Left lung (tissue), 10 donors: Measurements from ENCODE around the gene ASPHD2. TPM values are rescaled to one million over a fixed set of nuclear protein-coding genes. Genes with fewer than 3 reads are reported as not detected.

Experiments used
- ATAC-seq: fragments of 200-7000 bp; cut with Tn5 transposase; one replicate; pipeline ENCODE4 v1.9.1; 2020; ENCODE audit warnings: moderate library complexity
- DNase-seq, 4 donors: peaks; one replicate each; pipeline ENCODE4 v3.0.0-alpha.2; 2013 to 2020
- H3K27ac ChIP-seq, 2 donors: fragments of 200-600 bp; sonication (generic) in 1 of 2; one replicate each; pipeline versions ENCODE4 v1.5.0 to v1.8.0; 2020 to 2021
- H3K27me3 ChIP-seq, 2 donors: fragments of 200-600 bp; sonication (generic) in 1 of 2; one replicate each; pipeline versions ENCODE4 v1.5.0 to v1.8.0; 2020 to 2021
- H3K36me3 ChIP-seq, 2 donors: fragments of 200-600 bp; sonication (generic) in 1 of 2; one replicate each; pipeline versions ENCODE4 v1.5.0 to v1.8.0; 2020 to 2021
- H3K4me1 ChIP-seq, 2 donors: fragments of 200-600 bp; one replicate each; pipeline ENCODE4 v1.8.0; 2021
- H3K4me3 ChIP-seq, 2 donors: fragments of 200-600 bp; sonication (generic) in 1 of 2; one replicate each; pipeline versions ENCODE4 v1.5.0 to v1.8.0; 2020 to 2021; ENCODE audit warnings: mild to moderate bottlenecking in 1 of 2
- H3K9me3 ChIP-seq, 2 donors: fragments of 200-600 bp; sonication (generic) in 1 of 2; one replicate each; pipeline versions ENCODE4 v1.5.0 to v1.8.0; 2020 to 2021
- CTCF ChIP-seq, 2 donors: fragments of 200-600 bp; sonication (generic) in 1 of 2; IDR thresholded peaks; one replicate each; pipeline versions ENCODE4 v1.5.0 to v1.8.0; 2021; ENCODE audit warnings: antibody characterized with exemption in 2 of 2
- intact Hi-C, 2 donors: fragments of 100-400 bp; cut with DNase I; formaldehyde crosslinking; loops; one replicate each; pipeline versions ENCODE4 v1.11.2 to v1.14.2; 2022
- polyA plus RNA-seq, 6 donors: library from polyadenylated mRNA; unstranded; fragments of 120-200 nt; gene quantifications; one replicate each; pipeline ENCODE4 v1.2.1, GENCODE V29; 2013; ENCODE audit not compliant: insufficient read length in 6 of 6
- total RNA-seq, 2 donors: library from RNA; stranded (reverse); fragmentation: NEBNext Ultra II Directional; extraction: Animal tissue kit (Norgen Biotek cat#: 25700); gene quantifications; one replicate each; pipeline ENCODE4 v1.2.1, GENCODE V29; 2021
- donor health status: DM: no; HTN: yes; CAD: no.
- donor health status: DM: no; HTN: no; CAD: no.

Gene ASPHD2
- total and polyA plus RNA-seq, 8 donors = 0.38 to 2.1 (median 0.60) TPM

- no peaks in the 10 kb centered on the region for H3K4me1 ChIP-seq
- intact Hi-C loops = no loop called here
- ATAC-seq = no peak
- no peak overlapping the region for H3K27ac ChIP-seq
- peaks cover 0 to 38% of the 10 kb centered on the region in 2 donors for H3K36me3 ChIP-seq
- H3K9me3 ChIP-seq = no peaks in the 10 kb centered on the region
- no peak for TF ChIP-seq CTCF (IDR thresholded peaks at IDR 0.05)
- H3K4me3 ChIP-seq = no peak overlapping the region
- no peak for DNase-seq
- no peaks in the 10 kb centered on the region for H3K27me3 ChIP-seq
Measured at GRCh38 chr22:26448941-26449340, 19.9 kb downstream of the ASPHD2 start.

- Histone ChIP-seq H3K9me3 (no peaks in the 10 kb centered on the region), H3K27ac (no peak overlapping the region), H3K4me1 (no peaks in the 10 kb centered on the region), H3K4me3 (no peak overlapping the region), H3K27me3 (no peaks in the 10 kb centered on the region), H3K36me3 (peaks cover 0 to 43% of the 10 kb centered on the region in 2 donors)
- intact Hi-C loops = no loop called here
- no peak for DNase-seq
- TF ChIP-seq CTCF (IDR thresholded peaks at IDR 0.05) = no peak
- no peak for ATAC-seq
Measured at GRCh38 chr22:26450453-26451185, 21.6 kb downstream of the ASPHD2 start.

GRCh38 chr22:26452236-26453016 lies 23.4 kb downstream of the ASPHD2 start:
- no peaks in the 10 kb centered on the region for H3K4me1 ChIP-seq
- H3K9me3 ChIP-seq = no peaks in the 10 kb centered on the region
- TF ChIP-seq CTCF (IDR thresholded peaks at IDR 0.05) = no peak
- ATAC-seq (no peak), DNase-seq (no peak)
- no peak overlapping the region for H3K27ac ChIP-seq
- intact Hi-C loops = no loop called here
- H3K4me3 ChIP-seq = no peak overlapping the region
- peaks cover 0 to 60% of the 10 kb centered on the region in 2 donors for H3K36me3 ChIP-seq
- H3K27me3 ChIP-seq = no peaks in the 10 kb centered on the region

GRCh38 chr22:26453216-26453615 lies 24.2 kb downstream of the ASPHD2 start:
- no peak overlapping the region for H3K4me3 ChIP-seq
- ATAC-seq (no peak), DNase-seq (no peak)
- no peaks in the 10 kb centered on the region for H3K4me1 ChIP-seq
- no peak for TF ChIP-seq CTCF (IDR thresholded peaks at IDR 0.05)
- H3K27ac ChIP-seq = no peak overlapping the region
- H3K27me3 ChIP-seq = no peaks in the 10 kb centered on the region
- peaks cover 0 to 68% of the 10 kb centered on the region in 2 donors for H3K36me3 ChIP-seq
- intact Hi-C loops = no loop called here
- no peaks in the 10 kb centered on the region for H3K9me3 ChIP-seq

- TF ChIP-seq CTCF (IDR thresholded peaks at IDR 0.05) = no peak
- H3K36me3 ChIP-seq = peaks cover 0 to 75% of the 10 kb centered on the region in 2 donors
- DNase-seq = no peak
Measured at GRCh38 chr22:26453812-26454500, 24.9 kb downstream of the ASPHD2 start.

More at GRCh38 chr22:26453812-26454500, 24.9 kb downstream of the ASPHD2 start:
- H3K4me1 ChIP-seq = no peaks in the 10 kb centered on the region
- H3K27ac ChIP-seq = no peak overlapping the region
- H3K9me3 ChIP-seq = no peaks in the 10 kb centered on the region
- H3K4me3 ChIP-seq = no peak overlapping the region
- no peaks in the 10 kb centered on the region for H3K27me3 ChIP-seq
- intact Hi-C loops = no loop called here
- ATAC-seq = no peak
